HG02623 (cell line): Measurements from ENCODE around the gene YIPF6.
"Not testable (repeated sequence)": the region's sequence is repeated elsewhere in the genome, so short reads cannot be mapped to it uniquely, and the experiment has no call there.

Experiments
- ATAC-seq: cut with Tn5 transposase; IDR thresholded peaks from one replicate; pipeline ENCODE4 v1.9.1; 2021; ENCODE audit warnings: moderate library complexity; ENCODE audit not compliant: unreplicated experiment

The YIPF6 gene

GRCh38 chrX:68503836-68504636, 5.2 kb downstream of the YIPF6 start:
- no peak for ATAC-seq

- no peak for ATAC-seq
Observed at GRCh38 chrX:68506649-68507048, 7.8 kb downstream of the YIPF6 start.

- no peak for ATAC-seq
Observed at GRCh38 chrX:68508799-68509198, 9.9 kb downstream of the YIPF6 start.

GRCh38 chrX:68511255-68511654, 12.4 kb downstream of the YIPF6 start:
- ATAC-seq, result no peak

GRCh38 chrX:68524680-68525079, 25.8 kb downstream of the YIPF6 start:
- not testable (repeated sequence) for ATAC-seq

- no peak for ATAC-seq
Observed at GRCh38 chrX:68532831-68533533, 34.1 kb downstream of the YIPF6 start.

GRCh38 chrX:68533656-68534055, 34.8 kb downstream of the YIPF6 start:
- ATAC-seq, result no peak

- ATAC-seq, result no peak
Observed at GRCh38 chrX:68534691-68535090, 35.8 kb downstream of the YIPF6 start.

- no peak for ATAC-seq
Observed at GRCh38 chrX:68536429-68536828, 37.6 kb downstream of the YIPF6 start.

GRCh38 chrX:68536884-68537283, 38.0 kb downstream of the YIPF6 start:
- no peak for ATAC-seq

- no peak for ATAC-seq
Observed at GRCh38 chrX:68550193-68550592, 51.3 kb downstream of the YIPF6 start.

- ATAC-seq, result no peak
Observed at GRCh38 chrX:68556036-68556435, 57.2 kb downstream of the YIPF6 start.

GRCh38 chrX:68557126-68557525, 58.3 kb downstream of the YIPF6 start:
- not testable (repeated sequence) for ATAC-seq

GRCh38 chrX:68559905-68560304, 61.1 kb downstream of the YIPF6 start:
- ATAC-seq, result not testable (repeated sequence)

- ATAC-seq, result no peak
Observed at GRCh38 chrX:68568136-68568535, 69.3 kb downstream of the YIPF6 start.

GRCh38 chrX:68570598-68570997, 71.7 kb downstream of the YIPF6 start:
- ATAC-seq, result no peak

- no peak for ATAC-seq
Observed at GRCh38 chrX:68571292-68571609, 72.4 kb downstream of the YIPF6 start.

GRCh38 chrX:68571610-68572311, 72.9 kb downstream of the YIPF6 start:
- ATAC-seq, result peak; percentile 89

GRCh38 chrX:68574240-68574639, 75.4 kb downstream of the YIPF6 start:
- no peak for ATAC-seq

GRCh38 chrX:68579810-68580209, 81.0 kb downstream of the YIPF6 start:
- ATAC-seq, result no peak

GRCh38 chrX:68584221-68584620, 85.4 kb downstream of the YIPF6 start:
- no peak for ATAC-seq
